H1 (cell line): ENCODE data around the gene SESN1. TPM values are rescaled to one million over a fixed set of nuclear protein-coding genes. Genes with fewer than 3 reads are reported as not detected.

Experiments
- CTCF ChIA-PET: fragments of 300-600 bp; sonication (Branson Sonifier 250); formaldehyde crosslinking; loops from one replicate; lab custom pipeline; 2021; ENCODE audit not compliant: partially characterized antibody; lab: Charles Lee
- POLR2A ChIA-PET: fragments of 300-600 bp; sonication (Branson Sonifier 250); formaldehyde crosslinking; loops from one replicate; lab custom pipeline; 2021; ENCODE audit warnings: inconsistent platforms; ENCODE audit not compliant: partially characterized antibody; lab: Charles Lee
- DNase-seq, 2 experiments: peaks; one replicate each; pipeline versions ENCODE4 v3.0.0 to v3.0.0-alpha.2; 2010 to 2022; ENCODE audit warnings: low spot score in 2 of 2, low read depth in 1 of 2, mixed read lengths in 1 of 2
- FAIRE-seq: peaks from 2 replicates; lab custom pipeline; 2011; peaks lifted over from hg19 to GRCh38; lab: Jason Lieb, UNC
- H2AFZ ChIP-seq: 2 replicates; pipeline ENCODE4 v1.8.1; 2012; ENCODE audit warnings: low read length, inconsistent platforms
- H2AK5ac ChIP-seq: 2 replicates; pipeline ENCODE4 v1.6.1; 2013; ENCODE audit warnings: low read depth, low read length
- H2BK120ac ChIP-seq: replicated peaks from 2 replicates; pipeline ENCODE3; 2013; ENCODE audit warnings: low read depth, low read length, inconsistent platforms
- H2BK12ac ChIP-seq: 2 replicates; pipeline ENCODE4 v1.6.1; 2013; ENCODE audit warnings: low read depth, low read length
- H2BK15ac ChIP-seq: 2 replicates; pipeline ENCODE4 v1.6.1; 2013; ENCODE audit warnings: low read length
- H2BK20ac ChIP-seq: 2 replicates; pipeline ENCODE4 v1.6.1; 2013; ENCODE audit warnings: low read length
- H2BK5ac ChIP-seq: 2 replicates; pipeline ENCODE4 v1.6.1; 2013; ENCODE audit warnings: low read depth, low read length
- H3K14ac ChIP-seq: 2 replicates; pipeline ENCODE4 v1.6.1; 2013; ENCODE audit warnings: inconsistent platforms; ENCODE audit not compliant: insufficient read length
- H3K18ac ChIP-seq: 2 replicates; pipeline ENCODE4 v1.6.1; 2013; ENCODE audit warnings: low read length; ENCODE audit errors: extremely low read depth
- H3K23ac ChIP-seq: 2 replicates; pipeline ENCODE4 v1.6.1; 2013; ENCODE audit warnings: inconsistent platforms; ENCODE audit not compliant: insufficient read length
- H3K23me2 ChIP-seq: 2 replicates; pipeline ENCODE4 v1.6.1; 2013; ENCODE audit warnings: low read depth, low read length
- H3K27ac ChIP-seq: 2 replicates; pipeline ENCODE4 v1.6.1; 2011; ENCODE audit warnings: low read depth, low read length, inconsistent platforms
- H3K27me3 ChIP-seq, 4 experiments: replicated peaks in 1 of 4; 1 replicate in 1 of 4; 2 replicates in 3 of 4; pipeline versions ENCODE4 v1.6.1 to v1.8.1; 2011 to 2013; ENCODE audit warnings: low read length in 3 of 4, mild to moderate bottlenecking in 3 of 4, inconsistent platforms in 2 of 4, mixed read lengths in 2 of 4, moderate library complexity in 1 of 4; ENCODE audit not compliant: control insufficient read depth in 3 of 4, insufficient read depth in 3 of 4; ENCODE audit errors: extremely low read depth in 1 of 4
- H3K36me3 ChIP-seq, 4 experiments: 2 replicates each; pipeline versions ENCODE4 v1.6.1 to v1.8.1; 2011 to 2013; ENCODE audit warnings: mild to moderate bottlenecking in 4 of 4, low read length in 3 of 4, moderate library complexity in 2 of 4, control low read depth in 1 of 4, inconsistent platforms in 1 of 4; ENCODE audit not compliant: insufficient read depth in 4 of 4, control insufficient read depth in 2 of 4
- H3K4ac ChIP-seq: replicated peaks from 2 replicates; pipeline ENCODE3; 2013; ENCODE audit warnings: low read length, low read depth, mixed read lengths, inconsistent platforms; ENCODE audit not compliant: insufficient read length
- H3K4me1 ChIP-seq, 4 experiments: replicated peaks in 1 of 4; 1 replicate in 1 of 4; 2 replicates in 3 of 4; pipeline versions ENCODE4 v1.6.1 to v1.8.1; 2011 to 2013; ENCODE audit warnings: low read length in 3 of 4, inconsistent platforms in 2 of 4, mixed read lengths in 1 of 4; ENCODE audit not compliant: insufficient read depth in 4 of 4, control insufficient read depth in 3 of 4
- H3K4me2 ChIP-seq, 2 experiments: 2 replicates each; pipeline versions ENCODE4 v1.6.1 to v1.8.1; 2011 to 2013; ENCODE audit warnings: low read depth in 2 of 2, low read length in 2 of 2, control low read depth in 1 of 2, inconsistent platforms in 1 of 2, mild to moderate bottlenecking in 1 of 2; ENCODE audit not compliant: insufficient read depth in 1 of 2
- H3K4me3 ChIP-seq, 4 experiments: fragments of 200-600, 300-600 bp in 1 of 4; sonication (generic), shearing (Covaris generic), sonication (Bioruptor Twin) in 1 of 4; 2 replicates each; pipeline versions ENCODE4 v1.5.1 to v1.8.1; 2011 to 2016; ENCODE audit warnings: low read length in 4 of 4, low read depth in 3 of 4, control low read depth in 2 of 4, inconsistent platforms in 2 of 4, mild to moderate bottlenecking in 2 of 4, mixed read lengths in 1 of 4, moderate library complexity in 1 of 4; ENCODE audit not compliant: insufficient read depth in 2 of 4; ENCODE audit errors: extremely low read depth in 1 of 4
- H3K56ac ChIP-seq: replicated peaks from 2 replicates; pipeline ENCODE3; 2013; ENCODE audit warnings: low read depth, mild to moderate bottlenecking, mixed read lengths, low read length, inconsistent platforms; ENCODE audit not compliant: insufficient read length
- H3K79me1 ChIP-seq: 2 replicates; pipeline ENCODE4 v1.6.1; 2013; ENCODE audit warnings: low read depth, low read length, control low read depth
- H3K79me2 ChIP-seq, 2 experiments: 2 replicates each; pipeline versions ENCODE4 v1.6.1 to v1.8.1; 2012 to 2013; ENCODE audit warnings: low read length in 2 of 2, mild to moderate bottlenecking in 2 of 2, inconsistent platforms in 1 of 2; ENCODE audit not compliant: insufficient read depth in 2 of 2, control insufficient read depth in 1 of 2
- H3K9ac ChIP-seq, 4 experiments: replicated peaks in 1 of 4; 1 replicate in 1 of 4; 2 replicates in 3 of 4; pipeline versions ENCODE4 v1.6.1 to v1.8.1; 2011 to 2013; ENCODE audit warnings: low read depth in 3 of 4, low read length in 3 of 4, control low read depth in 2 of 4, mild to moderate bottlenecking in 2 of 4, moderate library complexity in 2 of 4, inconsistent platforms in 1 of 4; ENCODE audit errors: extremely low read depth in 1 of 4
- H3K9me3 ChIP-seq, 2 experiments: 2 replicates each; pipeline versions ENCODE4 v1.6.1 to v1.8.1; 2012 to 2013; ENCODE audit warnings: mild to moderate bottlenecking in 2 of 2, moderate library complexity in 2 of 2, control low read depth in 1 of 2, inconsistent platforms in 1 of 2, low read depth in 1 of 2, low read length in 1 of 2, mixed read lengths in 1 of 2; ENCODE audit not compliant: insufficient read depth in 2 of 2
- H4K20me1 ChIP-seq, 2 experiments: replicated peaks in 1 of 2; 2 replicates each; pipeline versions ENCODE3 to v1.8.1; 2011 to 2013; ENCODE audit warnings: inconsistent platforms in 2 of 2, low read length in 2 of 2, mild to moderate bottlenecking in 1 of 2; ENCODE audit not compliant: insufficient read depth in 2 of 2, control insufficient read depth in 1 of 2
- H4K5ac ChIP-seq: 2 replicates; pipeline ENCODE4 v1.6.1; 2013; ENCODE audit warnings: low read length, low read depth, mixed read lengths, inconsistent platforms; ENCODE audit not compliant: insufficient read length
- H4K8ac ChIP-seq: 2 replicates; pipeline ENCODE4 v1.8.0; 2013; ENCODE audit warnings: mild to moderate bottlenecking, moderate library complexity, low read length, inconsistent platforms; ENCODE audit not compliant: insufficient read depth; ENCODE audit errors: extremely low read depth
- H4K91ac ChIP-seq: replicated peaks from 2 replicates; pipeline ENCODE3; 2013; ENCODE audit warnings: low read length, mixed read lengths, inconsistent platforms; ENCODE audit not compliant: insufficient read length
- CHD2 ChIP-seq: IDR thresholded peaks from 2 replicates; pipeline ENCODE4 v1.6.1; 2012; ENCODE audit warnings: low read length, improper control_type of control experiment
- CTBP2 ChIP-seq: IDR thresholded peaks from 2 replicates; pipeline ENCODE4 v1.7.0; 2011; ENCODE audit warnings: borderline replicate concordance, mild to moderate bottlenecking, moderate library complexity, mixed read lengths, low read length; ENCODE audit not compliant: insufficient read depth, insufficient read length
- NANOG ChIP-seq: IDR thresholded peaks from 2 replicates; pipeline ENCODE4 v1.6.1; 2011; ENCODE audit warnings: low read length, low read depth, mild to moderate bottlenecking, inconsistent platforms; ENCODE audit not compliant: insufficient read depth, poor library complexity, severe bottlenecking
- PHF8 ChIP-seq: fragments of 200-600 bp; sonication (generic); conservative IDR thresholded peaks from 2 replicates; pipeline ENCODE4 v1.7.1; 2012; ENCODE audit warnings: low read depth, mild to moderate bottlenecking, inconsistent platforms, low read length, moderate library complexity
- POU5F1 ChIP-seq: IDR thresholded peaks from 2 replicates; pipeline ENCODE4 v1.6.1; 2011; ENCODE audit warnings: low read depth, mild to moderate bottlenecking, low read length, moderate library complexity
- SAP30 ChIP-seq: fragments of 300-600 bp; sonication (generic); IDR thresholded peaks from 2 replicates; pipeline ENCODE4 v1.7.1; 2012; ENCODE audit warnings: low read length, moderate library complexity, mild to moderate bottlenecking, inconsistent platforms; ENCODE audit not compliant: insufficient read depth, insufficient replicate concordance
- SIX5 ChIP-seq: IDR thresholded peaks from 2 replicates; pipeline ENCODE4 v1.6.1; 2011; ENCODE audit warnings: mild to moderate bottlenecking, low read depth, low read length
- TEAD4 ChIP-seq: IDR thresholded peaks from 2 replicates; pipeline ENCODE4 v1.6.1; 2012; ENCODE audit warnings: low read depth, low read length, inconsistent platforms, mixed read lengths
- YY1 ChIP-seq: IDR thresholded peaks from 2 replicates; pipeline ENCODE4 v1.6.1; 2011; ENCODE audit warnings: low read depth, mild to moderate bottlenecking, low read length
- ZNF274 ChIP-seq: IDR thresholded peaks from 2 replicates; pipeline ENCODE4 v1.7.0; 2012; ENCODE audit warnings: low read length, borderline replicate concordance; ENCODE audit errors: extremely low read depth
- WGBS, 2 experiments: shearing (Covaris generic) in 1 of 2; methylation state at CpG; one replicate each; pipeline versions ENCODE4 v1.1.6 to v1.1.7; 2013 to 2015; ENCODE audit warnings: low lambda C conversion rate in 2 of 2, mixed read lengths in 2 of 2, inconsistent platforms in 1 of 2, low coverage in 1 of 2, missing lambda C conversion rate in 1 of 2; ENCODE audit not compliant: insufficient replicate concordance in 2 of 2, insufficient coverage in 1 of 2, insufficient read length in 1 of 2; ENCODE audit errors: extremely low coverage in 1 of 2, missing lambda C conversion rate in 1 of 2; 5-methylcytosine and 5-hydroxymethylcytosine counted together
- polyA plus RNA-seq, 7 experiments: library from polyadenylated mRNA; depleted of rRNA in 3 of 7; stranded (reverse) in 5 of 7; unstranded in 2 of 7; fragments of >200 nt in 5 of 7; fragments of 200-250 nt in 2 of 7; gene quantifications; 1 replicate in 5 of 7; 2 replicates in 1 of 7; 4 replicates in 1 of 7; pipeline versions ENCODE4 v1.2.1 to v1.2.3, GENCODE V29; 2011 to 2013; ENCODE audit warnings: missing spikeins in 2 of 7, mixed read lengths in 2 of 7
- total RNA-seq: library from RNA; stranded (reverse); fragmentation: NEBNext Ultra II Directional; extraction: Animal tissue kit (Norgen Biotek cat#: 25700); gene quantifications from 2 replicates; pipeline ENCODE4 v1.2.1, GENCODE V29; 2021
- TF ChIP-seq, protein P1 (sequence below): IDR thresholded peaks from 2 replicates; pipeline ENCODE4 v1.6.1; 2011; ENCODE audit warnings: low read depth, mild to moderate bottlenecking, low read length; ENCODE audit not compliant: insufficient read depth

SESN1 gene
- total and polyA plus RNA-seq, 2 of the 8 experiments (the other 6 are each of a cell fraction or from before 2014, with no cell fraction given): 12.8 to 15.6 TPM

DNA sequence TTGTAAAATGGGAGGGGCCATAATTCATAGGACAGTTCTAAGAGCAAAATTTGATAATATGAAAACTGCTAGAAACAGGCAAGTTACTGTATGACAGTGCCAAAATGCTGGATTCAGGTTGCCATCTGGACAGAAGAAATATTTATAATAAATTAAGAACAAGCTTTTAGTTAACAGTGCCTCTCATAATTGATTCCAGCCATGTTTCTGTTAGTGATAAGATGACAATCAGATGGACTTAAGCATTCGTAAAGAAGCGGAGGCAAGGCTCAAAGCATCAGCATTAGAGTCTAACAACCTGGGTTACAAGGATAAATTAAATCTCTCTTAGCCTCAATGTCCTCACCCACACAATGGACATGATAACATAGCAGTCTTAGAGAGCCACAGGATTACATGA, 61.0 kb downstream of the SESN1 start:
- Histone ChIP-seq H3K4me2 (no peak overlapping the region), H3K79me1 (no peaks in the 10 kb centered on the region), H3K27me3 (peaks cover 0 to 1% (median 0%) of the 10 kb centered on the region in 4 experiments; a peak in 1 of 7 replicates), H2AFZ (no peak overlapping the region), H2BK20ac (no peak overlapping the region), H3K9me3 (no peaks in the 10 kb centered on the region), H3K56ac (no peak overlapping the region), H2BK120ac (no peak overlapping the region), H2BK15ac (no peak overlapping the region), H2BK5ac (no peak overlapping the region), H2AK5ac (no peak overlapping the region), H3K18ac (no peak overlapping the region), H3K79me2 (no peaks in the 10 kb centered on the region), H4K5ac (no peak overlapping the region), H3K36me3 (no peaks in the 10 kb centered on the region), H3K23me2 (no peaks in the 10 kb centered on the region), H3K27ac (no peak overlapping the region), H3K23ac (no peak overlapping the region), H4K20me1 (no peaks in the 10 kb centered on the region), H4K8ac (no peak overlapping the region), H3K4me1 (no peaks in the 10 kb centered on the region), H3K4ac (no peak overlapping the region), H3K9ac (no peak overlapping the region), H3K4me3 (no peak overlapping the region), H3K14ac (no peak overlapping the region), H4K91ac (no peak overlapping the region), H2BK12ac (no peak overlapping the region)
- TF ChIP-seq PHF8 (no peak), NANOG (no peak), CHD2 (no peak), CTBP2 (no peak), ZNF274 (no peak), YY1 (no peak), SIX5 (no peak), SAP30 (no peak), POU5F1 (no peak), TEAD4 (no peak)
- TF ChIP-seq, protein P1, sequence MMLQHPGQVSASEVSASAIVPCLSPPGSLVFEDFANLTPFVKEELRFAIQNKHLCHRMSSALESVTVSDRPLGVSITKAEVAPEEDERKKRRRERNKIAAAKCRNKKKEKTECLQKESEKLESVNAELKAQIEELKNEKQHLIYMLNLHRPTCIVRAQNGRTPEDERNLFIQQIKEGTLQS: no peak
- ChIA-PET CTCF (no interaction called here), POLR2A (no interaction called here)
- 90% methylated on average over 2 of the region's 2 CpGs; no CpG with 5 or more reads in 1 of the 2 experiments for WGBS, 2 experiments
- FAIRE-seq (no peak), DNase-seq (no peak)
